Lung (tissue), 12 donors: ENCODE data around the gene HTRA1. TPM values are rescaled to one million over a fixed set of nuclear protein-coding genes. Genes with fewer than 3 reads are reported as not detected.
A peak's percentile ranks its signal among the peaks of the same experiment; 100 is the strongest.

ENCODE experiments used
- ATAC-seq: fragments of 200-7000 bp; cut with Tn5 transposase; one replicate; pipeline ENCODE4 v1.9.1; 2020; ENCODE audit warnings: moderate number of reproducible peaks; ENCODE audit not compliant: insufficient read depth, low FRiP score
- DNase-seq, 3 donors: peaks; one replicate each; pipeline ENCODE4 v3.0.0-alpha.2; 2013 to 2017
- H3K27ac ChIP-seq, 2 donors: one replicate each; pipeline ENCODE4 v1.5.1; 2013; ENCODE audit warnings: mild to moderate bottlenecking in 2 of 2, moderate library complexity in 2 of 2, control low read depth in 1 of 2, inconsistent platforms in 1 of 2, low read depth in 1 of 2, low read length in 1 of 2
- H3K27me3 ChIP-seq, 3 donors: one replicate each; pipeline ENCODE4 v1.5.1; 2013; ENCODE audit warnings: low read length in 2 of 3; ENCODE audit not compliant: control insufficient read depth in 3 of 3, insufficient read depth in 3 of 3
- H3K36me3 ChIP-seq, 4 donors: one replicate each; pipeline ENCODE4 v1.5.1; 2013; ENCODE audit warnings: low read length in 4 of 4, mild to moderate bottlenecking in 1 of 4, moderate library complexity in 1 of 4; ENCODE audit not compliant: control insufficient read depth in 4 of 4, insufficient read depth in 4 of 4
- H3K4me1 ChIP-seq, 5 donors: one replicate each; pipeline ENCODE4 v1.5.1; 2013; ENCODE audit warnings: low read length in 5 of 5, mild to moderate bottlenecking in 2 of 5, moderate library complexity in 1 of 5; ENCODE audit not compliant: control insufficient read depth in 5 of 5, insufficient read depth in 5 of 5
- H3K4me3 ChIP-seq: one replicate; pipeline ENCODE4 v1.5.1; 2013; ENCODE audit warnings: mild to moderate bottlenecking, control low read depth, moderate library complexity
- H3K9ac ChIP-seq, 2 donors: one replicate each; pipeline ENCODE4 v1.5.1; 2013; ENCODE audit warnings: low read length in 2 of 2, control low read depth in 1 of 2; ENCODE audit not compliant: insufficient read depth in 1 of 2
- H3K9me3 ChIP-seq, 4 donors: one replicate each; pipeline ENCODE4 v1.5.1; 2013; ENCODE audit warnings: low read length in 3 of 4, mild to moderate bottlenecking in 1 of 4, moderate library complexity in 1 of 4; ENCODE audit not compliant: control insufficient read depth in 4 of 4, insufficient read depth in 3 of 4
- CTCF ChIP-seq: IDR thresholded peaks from 2 replicates; pipeline ENCODE4 v1.5.1; 2012; ENCODE audit warnings: mild to moderate bottlenecking; ENCODE audit errors: control extremely low read depth, extremely low read depth
- WGBS, 2 donors: extraction: QIAGEN DNeasy Blood & Tissue Kit; methylation state at CpG; one replicate each; pipeline ENCODE4 v1.1.7; 2013; 5-methylcytosine and 5-hydroxymethylcytosine counted together
- polyA plus RNA-seq, 2 donors: library from polyadenylated mRNA; stranded (reverse); fragments of 200-250 nt; gene quantifications; one replicate each; pipeline ENCODE4 v1.2.1, GENCODE V29; 2013
- total RNA-seq, 2 donors: library from RNA; depleted of rRNA in 1 of 2; stranded (reverse); fragments of >200 nt in 1 of 2; gene quantifications; one replicate each; pipeline ENCODE4 v1.2.1, GENCODE V29; 2014 to 2021
- donor health status: control.
- donor health status: control.
- donor health status: Bipolar disorder and iron deficiency.
- donor health status: healthy.
- donor health status: DM: yes; HTN: yes; CAD: no.

The HTRA1 gene
- total and polyA plus RNA-seq, 4 donors: 30.4 to 59.8 (median 46.1) TPM

GRCh38 chr10:122555442-122555841 is 94.1 kb downstream of the HTRA1 start:
- H3K4me1 ChIP-seq: peaks cover 0 to 8% (median 0%) of the 10 kb centered on the region in 5 donors
- DNase-seq: no peak
- WGBS, 2 donors: 92 to 95% methylated on average over 3 of the region's 3 CpGs
- H3K4me3 ChIP-seq: no peak overlapping the region
- H3K27me3 ChIP-seq: peaks cover 0 to 6% (median under 1%) of the 10 kb centered on the region in 3 donors
- no peak overlapping the region for H3K27ac ChIP-seq
- no peak for TF ChIP-seq CTCF
- no peaks in the 10 kb centered on the region for H3K36me3 ChIP-seq
- H3K9me3 ChIP-seq: peaks cover 0 to 2% (median 0%) of the 10 kb centered on the region in 4 donors
- ATAC-seq: no peak
- no peak overlapping the region for H3K9ac ChIP-seq

GRCh38 chr10:122557516-122557915 is 96.2 kb downstream of the HTRA1 start:
- TF ChIP-seq CTCF: no peak
- H3K9me3 ChIP-seq: peaks cover 0 to 2% (median 0%) of the 10 kb centered on the region in 4 donors
- H3K4me3 ChIP-seq: no peak overlapping the region
- WGBS, 2 donors: 37 to 64% methylated on average over 9 of the region's 9 CpGs
- ATAC-seq (peak; percentile 14), DNase-seq (peak in 1 of 3 donors; percentile 18)
- peak overlapping the region in 1 of 2 donors; percentile 69 for H3K27ac ChIP-seq
- peaks cover 0 to 12% (median 5%) of the 10 kb centered on the region in 3 donors for H3K27me3 ChIP-seq
- no peak overlapping the region for H3K9ac ChIP-seq
- no peaks in the 10 kb centered on the region for H3K36me3 ChIP-seq
- peaks cover 0 to 6% (median 0%) of the 10 kb centered on the region in 5 donors for H3K4me1 ChIP-seq

GRCh38 chr10:122558452-122558851 is 97.1 kb downstream of the HTRA1 start:
- Histone ChIP-seq H3K36me3 (no peaks in the 10 kb centered on the region), H3K9me3 (peaks cover 0 to 2% (median 0%) of the 10 kb centered on the region in 4 donors), H3K4me3 (no peak overlapping the region), H3K4me1 (peaks cover 0 to 6% (median 0%) of the 10 kb centered on the region in 5 donors), H3K9ac (no peak overlapping the region), H3K27me3 (peaks cover 0 to 15% (median 6%) of the 10 kb centered on the region in 3 donors), H3K27ac (no peak overlapping the region)
- 54 to 55% methylated on average over 5 of the region's 5 CpGs for WGBS, 2 donors
- no peak for TF ChIP-seq CTCF
- DNase-seq: no peak
- no peak for ATAC-seq

- H3K4me3 ChIP-seq: no peak overlapping the region
- ATAC-seq (no peak), DNase-seq (no peak)
- no peak overlapping the region for H3K9ac ChIP-seq
- H3K36me3 ChIP-seq: no peaks in the 10 kb centered on the region
- no peak overlapping the region for H3K27ac ChIP-seq
- WGBS, 2 donors: 64 to 68% methylated on average over 2 of the region's 2 CpGs
- H3K9me3 ChIP-seq: peaks cover 0 to 2% (median 0%) of the 10 kb centered on the region in 4 donors
- H3K27me3 ChIP-seq: peaks cover 0 to 15% (median 11%) of the 10 kb centered on the region in 3 donors
- H3K4me1 ChIP-seq: peaks cover 0 to 6% (median 0%) of the 10 kb centered on the region in 5 donors
- no peak for TF ChIP-seq CTCF
Measured at GRCh38 chr10:122559228-122559627, 97.9 kb downstream of the HTRA1 start.
